Mesodermal cell (in vitro differentiated cells): ENCODE results near the gene ANO6. TPM values are rescaled to one million over a fixed set of nuclear protein-coding genes. Genes with fewer than 3 reads are reported as not detected.
"Not testable (repeated sequence)": the region's sequence is repeated elsewhere in the genome, so short reads cannot be mapped to it uniquely, and the experiment has no call there.

Experiments used
- H3K27ac ChIP-seq: 2 replicates; pipeline ENCODE4 v1.7.0; 2013; ENCODE audit warnings: mild to moderate bottlenecking, low read depth, low read length, moderate library complexity; ENCODE audit not compliant: severe bottlenecking
- H3K36me3 ChIP-seq: 2 replicates; pipeline ENCODE4 v1.7.1; 2013; ENCODE audit warnings: mild to moderate bottlenecking, low read length, moderate library complexity; ENCODE audit not compliant: control insufficient read depth, insufficient read depth
- H3K4me1 ChIP-seq: one replicate; pipeline ENCODE4 v1.7.1; 2013; ENCODE audit warnings: mild to moderate bottlenecking, low read length; ENCODE audit not compliant: insufficient read depth, control insufficient read depth, poor library complexity, severe bottlenecking
- H3K4me3 ChIP-seq: 2 replicates; pipeline ENCODE4 v1.7.0; 2013; ENCODE audit warnings: low read length, control low read depth, mild to moderate bottlenecking; ENCODE audit not compliant: insufficient read depth, poor library complexity, severe bottlenecking; ENCODE audit errors: extremely low read depth
- H3K9me3 ChIP-seq: 2 replicates; pipeline ENCODE4 v1.7.1; 2013; ENCODE audit warnings: mild to moderate bottlenecking, low read length, moderate library complexity; ENCODE audit not compliant: control insufficient read depth
- WGBS, 2 experiments: methylation state at CpG; one replicate each; pipeline ENCODE4 v1.1.5; 2013; ENCODE audit warnings: missing lambda C conversion rate in 2 of 2; ENCODE audit not compliant: insufficient coverage in 2 of 2; 5-methylcytosine and 5-hydroxymethylcytosine counted together
- polyA plus RNA-seq, 2 experiments: library from polyadenylated mRNA; stranded (reverse); fragments of 50-300 nt; gene quantifications; one replicate each; pipeline ENCODE4 v1.2.3, GENCODE V29; 2013

ANO6 gene, protein sequence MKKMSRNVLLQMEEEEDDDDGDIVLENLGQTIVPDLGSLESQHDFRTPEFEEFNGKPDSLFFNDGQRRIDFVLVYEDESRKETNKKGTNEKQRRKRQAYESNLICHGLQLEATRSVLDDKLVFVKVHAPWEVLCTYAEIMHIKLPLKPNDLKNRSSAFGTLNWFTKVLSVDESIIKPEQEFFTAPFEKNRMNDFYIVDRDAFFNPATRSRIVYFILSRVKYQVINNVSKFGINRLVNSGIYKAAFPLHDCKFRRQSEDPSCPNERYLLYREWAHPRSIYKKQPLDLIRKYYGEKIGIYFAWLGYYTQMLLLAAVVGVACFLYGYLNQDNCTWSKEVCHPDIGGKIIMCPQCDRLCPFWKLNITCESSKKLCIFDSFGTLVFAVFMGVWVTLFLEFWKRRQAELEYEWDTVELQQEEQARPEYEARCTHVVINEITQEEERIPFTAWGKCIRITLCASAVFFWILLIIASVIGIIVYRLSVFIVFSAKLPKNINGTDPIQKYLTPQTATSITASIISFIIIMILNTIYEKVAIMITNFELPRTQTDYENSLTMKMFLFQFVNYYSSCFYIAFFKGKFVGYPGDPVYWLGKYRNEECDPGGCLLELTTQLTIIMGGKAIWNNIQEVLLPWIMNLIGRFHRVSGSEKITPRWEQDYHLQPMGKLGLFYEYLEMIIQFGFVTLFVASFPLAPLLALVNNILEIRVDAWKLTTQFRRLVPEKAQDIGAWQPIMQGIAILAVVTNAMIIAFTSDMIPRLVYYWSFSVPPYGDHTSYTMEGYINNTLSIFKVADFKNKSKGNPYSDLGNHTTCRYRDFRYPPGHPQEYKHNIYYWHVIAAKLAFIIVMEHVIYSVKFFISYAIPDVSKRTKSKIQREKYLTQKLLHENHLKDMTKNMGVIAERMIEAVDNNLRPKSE
- 72.5 TPM for polyA plus RNA-seq (2013, experiment 1 of 2)
- polyA plus RNA-seq (2013, experiment 2 of 2): 70.8 TPM

- peak within 1 kb of the TSS; percentile 96 for H3K4me3 ChIP-seq
- H3K9me3 ChIP-seq: no peaks in the 10 kb centered on the region
- peaks cover 19% of the 10 kb centered on the region for H3K4me1 ChIP-seq
- H3K36me3 ChIP-seq: peaks cover 9% of the 10 kb centered on the region
- peak within 1 kb of the TSS; percentile 97 for H3K27ac ChIP-seq
- 0% methylated on average over 44 to 51 of the region's 62 CpGs for WGBS, 2 experiments
Measured at GRCh38 chr12:45215419-45216229, at the start of gene ANO6. Gene ANO6 (plus strand): TSS chr12:45216095. CDS start chr12:45216322, 227 bp downstream.

- Histone ChIP-seq H3K36me3 (no peaks in the 10 kb centered on the region), H3K9me3 (no peaks in the 10 kb centered on the region), H3K4me3 (no peak overlapping the region), H3K27ac (no peak overlapping the region), H3K4me1 (no peaks in the 10 kb centered on the region)
- WGBS, 2 experiments: 50 to 69% methylated on average over 2 of the region's 2 CpGs
Measured at GRCh38 chr12:45168976-45169375, 46.9 kb upstream of the ANO6 start.

- Histone ChIP-seq H3K4me3 (no peak overlapping the region), H3K27ac (no peak overlapping the region), H3K9me3 (peaks cover 4% of the 10 kb centered on the region), H3K4me1 (no peaks in the 10 kb centered on the region), H3K36me3 (peaks cover 10% of the 10 kb centered on the region)
- WGBS, 2 experiments: 69 to 100% methylated on average over 1 to 2 of the region's 3 CpGs
Measured at GRCh38 chr12:45170456-45171042, 45.3 kb upstream of the ANO6 start.

- not testable (repeated sequence) for H3K4me3 ChIP-seq, H3K27ac ChIP-seq, H3K4me1 ChIP-seq
- 97 to 100% methylated on average over 2 to 7 of the region's 10 CpGs for WGBS, 2 experiments
- Histone ChIP-seq H3K9me3 (peaks cover 29% of the 10 kb centered on the region), H3K36me3 (peaks cover 20% of the 10 kb centered on the region)
Measured at GRCh38 chr12:45173293-45173692, 42.6 kb upstream of the ANO6 start.

DNA sequence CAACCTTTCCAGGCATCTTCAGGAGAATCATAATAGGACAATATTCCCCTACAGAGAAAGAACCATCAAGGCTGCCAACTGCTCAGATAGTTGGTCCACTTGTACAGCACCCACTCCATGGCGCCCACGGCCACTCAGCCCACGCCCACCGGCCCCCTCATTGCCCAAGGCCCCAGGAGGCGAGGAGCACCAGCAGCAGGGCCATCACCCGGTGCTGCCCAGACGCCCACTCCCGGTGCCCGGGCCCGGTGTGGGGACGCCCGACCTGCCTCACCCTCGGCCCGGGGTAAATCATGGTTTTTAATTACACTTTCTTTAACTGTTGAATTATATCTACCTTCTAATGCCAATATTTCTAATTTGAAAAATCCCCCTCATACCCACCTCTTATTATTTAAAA is 41.3 kb upstream of the ANO6 start:
- H3K4me3 ChIP-seq: no peak overlapping the region
- peaks cover 40% of the 10 kb centered on the region for H3K9me3 ChIP-seq
- H3K27ac ChIP-seq: no peak overlapping the region
- H3K4me1 ChIP-seq: no peaks in the 10 kb centered on the region
- 94 to 99% methylated on average over 12 to 14 of the region's 14 CpGs for WGBS, 2 experiments
- peaks cover 20% of the 10 kb centered on the region for H3K36me3 ChIP-seq

DNA sequence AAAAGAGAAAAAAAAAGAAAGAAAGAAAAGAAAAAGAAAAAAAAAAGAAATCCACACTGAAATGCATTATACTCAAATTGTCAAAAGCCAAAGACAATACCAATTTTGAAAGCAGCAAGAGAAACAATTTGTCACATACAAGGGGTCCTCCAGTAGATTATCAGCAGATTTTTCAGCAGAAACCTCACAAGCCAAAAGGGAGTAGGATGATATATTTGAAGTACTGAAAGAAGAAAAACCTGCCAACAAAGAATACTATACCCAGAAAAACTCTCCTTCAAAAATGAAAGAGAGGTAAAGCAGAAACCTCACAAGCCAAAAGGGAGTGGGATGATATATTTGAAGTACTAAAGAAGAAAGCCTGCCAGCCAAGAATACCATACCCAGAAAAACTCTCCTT is 37.1 kb upstream of the ANO6 start:
- peaks cover 45% of the 10 kb centered on the region for H3K9me3 ChIP-seq
- H3K4me1 ChIP-seq: no peaks in the 10 kb centered on the region
- no peak overlapping the region for H3K27ac ChIP-seq
- no peak overlapping the region for H3K4me3 ChIP-seq
- H3K36me3 ChIP-seq: peaks cover 20% of the 10 kb centered on the region

- Histone ChIP-seq H3K36me3 (no peaks in the 10 kb centered on the region), H3K4me3 (no peak overlapping the region), H3K27ac (no peak overlapping the region), H3K4me1 (no peaks in the 10 kb centered on the region), H3K9me3 (peaks cover 22% of the 10 kb centered on the region)
Measured at GRCh38 chr12:45182511-45182910, 33.4 kb upstream of the ANO6 start.

DNA sequence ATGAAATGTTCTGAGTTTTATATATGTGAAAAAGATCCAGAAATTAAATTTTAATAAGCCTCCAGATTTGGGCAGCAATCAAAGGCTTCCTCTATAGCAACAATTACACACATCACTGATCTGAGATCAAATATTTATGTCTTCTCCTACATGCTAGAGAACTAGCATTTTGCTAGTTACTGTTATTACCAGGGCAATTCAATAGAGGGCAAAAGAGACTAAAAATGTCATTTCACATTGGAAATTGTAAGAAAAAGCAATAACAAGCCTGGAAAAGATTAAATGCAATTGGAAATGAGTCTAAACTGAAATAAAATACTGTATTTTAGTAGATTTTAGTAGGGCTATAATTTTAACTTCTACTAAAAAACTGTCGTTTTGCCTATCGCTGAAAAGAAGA is 32.6 kb upstream of the ANO6 start:
- no peak overlapping the region for H3K4me3 ChIP-seq
- H3K4me1 ChIP-seq: no peaks in the 10 kb centered on the region
- WGBS, 2 experiments: no CpG with 5 or more reads among the region's 2 CpGs
- H3K36me3 ChIP-seq: no peaks in the 10 kb centered on the region
- no peak overlapping the region for H3K27ac ChIP-seq
- peaks cover 17% of the 10 kb centered on the region for H3K9me3 ChIP-seq

DNA sequence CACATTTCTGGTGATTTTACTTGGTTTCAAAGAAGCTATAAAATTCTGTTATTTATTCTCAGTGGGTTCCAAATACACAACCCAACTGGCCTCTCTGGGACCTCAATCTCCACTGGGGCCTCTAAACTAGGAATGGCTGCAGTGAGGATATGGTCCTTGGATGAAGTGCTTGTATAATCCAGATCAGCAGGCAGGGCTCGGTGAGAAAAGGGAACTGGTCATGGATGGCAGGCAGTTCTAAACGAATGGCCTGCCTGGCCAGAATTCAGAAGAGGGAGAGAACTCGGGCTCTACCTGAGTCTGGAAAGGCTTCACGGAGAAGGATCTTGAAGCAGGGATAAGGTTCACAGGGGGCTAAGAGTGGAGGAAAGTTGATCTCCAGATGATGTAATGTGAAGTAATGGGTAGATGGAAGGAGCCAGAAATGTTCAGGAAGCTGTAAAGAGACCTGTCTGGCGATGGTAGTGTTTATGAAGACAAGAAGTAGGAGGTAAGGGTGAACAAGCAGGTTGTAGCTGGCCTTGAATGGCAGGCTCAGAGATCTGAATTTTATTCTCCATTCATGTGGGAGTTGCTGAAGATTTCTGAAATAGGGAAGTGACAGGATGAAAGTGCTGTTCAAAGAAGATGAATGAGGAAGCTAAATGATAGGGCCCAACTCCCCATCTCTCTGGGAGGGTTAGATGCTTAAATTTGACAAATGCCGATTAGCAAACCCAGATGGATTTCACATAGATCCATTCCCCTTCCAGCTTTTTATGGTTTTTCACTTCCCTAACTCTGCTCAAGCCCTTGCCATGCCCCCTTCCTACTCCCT is 31.5 kb upstream of the ANO6 start:
- 96 to 100% methylated on average over 6 of the region's 6 CpGs for WGBS, 2 experiments
- no peak overlapping the region for H3K27ac ChIP-seq

More for the DNA sequence above, 31.5 kb upstream of the ANO6 start:
- no peaks in the 10 kb centered on the region for H3K36me3 ChIP-seq
- H3K9me3 ChIP-seq: peaks cover 6% of the 10 kb centered on the region
- H3K4me3 ChIP-seq: no peak overlapping the region
- no peaks in the 10 kb centered on the region for H3K4me1 ChIP-seq
